Suprapubic skin (tissue), 4 donors: ENCODE results near the gene MALT1. TPM values are rescaled to one million over a fixed set of nuclear protein-coding genes. Genes with fewer than 3 reads are reported as not detected.

Experiments used
- DNase-seq, 2 donors: peaks; one replicate each; pipeline ENCODE4 v3.0.0-alpha.2; 2019; ENCODE audit warnings: low spot score in 2 of 2
- H3K27ac ChIP-seq: fragments of 200-600 bp; sonication (generic); one replicate; pipeline ENCODE4 v1.5.1; 2019
- H3K27me3 ChIP-seq: fragments of 200-600 bp; sonication (generic); one replicate; pipeline ENCODE4 v1.5.1; 2019
- H3K36me3 ChIP-seq: fragments of 200-600 bp; sonication (generic); one replicate; pipeline ENCODE4 v1.5.1; 2019
- H3K4me1 ChIP-seq: fragments of 200-600 bp; sonication (generic); one replicate; pipeline ENCODE4 v1.5.1; 2019
- H3K4me3 ChIP-seq: fragments of 200-600 bp; sonication (generic); one replicate; pipeline ENCODE4 v1.5.1; 2019; ENCODE audit warnings: mild to moderate bottlenecking
- H3K9me3 ChIP-seq: fragments of 200-600 bp; sonication (generic); one replicate; pipeline ENCODE4 v1.5.1; 2019
- CTCF ChIP-seq, 2 donors: fragments of 200-600 bp in 1 of 2; fragments of 450-650 bp in 1 of 2; sonication (generic) in 1 of 2; IDR thresholded peaks; one replicate each; pipeline ENCODE4 v1.5.1; 2016 to 2019; ENCODE audit warnings: antibody characterized with exemption in 2 of 2, mild to moderate bottlenecking in 1 of 2, moderate library complexity in 1 of 2
- EP300 ChIP-seq: sonication (generic); formaldehyde crosslinking; IDR thresholded peaks from one replicate; pipeline ENCODE4 v1.6.1; 2017; ENCODE audit warnings: antibody characterized with exemption
- POLR2A ChIP-seq, 2 donors: fragments of 450-650 bp; IDR thresholded peaks; one replicate each; pipeline ENCODE4 v1.6.1; 2017; ENCODE audit warnings: antibody characterized with exemption in 2 of 2, mild to moderate bottlenecking in 2 of 2, moderate library complexity in 2 of 2
- POLR2AphosphoS5 ChIP-seq, 3 donors: sonication (generic); formaldehyde crosslinking; IDR thresholded peaks; one replicate each; pipeline ENCODE4 v1.6.1; 2017; ENCODE audit warnings: antibody characterized with exemption in 3 of 3
- WGBS: methylation state at CpG from one replicate; pipeline ENCODE4 v1.1.5; 2018; 5-methylcytosine and 5-hydroxymethylcytosine counted together
- total RNA-seq, 4 donors: library from RNA; depleted of rRNA; stranded (reverse); fragments of >200 nt; gene quantifications; one replicate each; pipeline ENCODE4 v1.1.0, GENCODE V29; 2016

Gene MALT1
- 10 to 100 TPM; 33.9 to 49.5 (median 37.1) TPM for total RNA-seq

- Histone ChIP-seq H3K36me3 (no peaks in the 10 kb centered on the region), H3K4me1 (peaks cover 24% of the 10 kb centered on the region), H3K27ac (peak within 1 kb of the TSS; percentile 98), H3K9me3 (no peaks in the 10 kb centered on the region), H3K27me3 (no peaks in the 10 kb centered on the region), H3K4me3 (peak within 1 kb of the TSS; percentile 94)
- DNase-seq: peak; percentile 94
- WGBS: no CpG with 5 or more reads among the region's 60 CpGs
- TF ChIP-seq POLR2A (IDR thresholded peaks at IDR 0.05): peak; percentile 66 to 83
- peak in 1 of 3 donors; percentile 90 for TF ChIP-seq POLR2AphosphoS5 (IDR thresholded peaks at IDR 0.05)
- no peak for TF ChIP-seq EP300
- TF ChIP-seq CTCF (IDR thresholded peaks at IDR 0.05): no peak
Observed at GRCh38 chr18:58671111-58671631, at the start of gene MALT1. MALT1 (plus strand) TSS chr18:58671465; CDS start chr18:58671644, 179 bp downstream.

- Histone ChIP-seq H3K27ac (no peak overlapping the region), H3K4me3 (no peak overlapping the region), H3K27me3 (no peaks in the 10 kb centered on the region), H3K9me3 (no peaks in the 10 kb centered on the region), H3K4me1 (peaks cover 5% of the 10 kb centered on the region), H3K36me3 (no peaks in the 10 kb centered on the region)
- 96% methylated on average over 6 of the region's 6 CpGs for WGBS
- DNase-seq: no peak
- TF ChIP-seq CTCF (IDR thresholded peaks at IDR 0.05) (no peak), POLR2A (IDR thresholded peaks at IDR 0.05) (no peak), POLR2AphosphoS5 (IDR thresholded peaks at IDR 0.05) (no peak), EP300 (no peak)
Observed at GRCh38 chr18:58624011-58624410, 47.3 kb upstream of the MALT1 start.

GRCh38 chr18:58625839-58626238 lies 45.4 kb upstream of the MALT1 start:
- WGBS: 93% methylated on average over 10 of the region's 10 CpGs
- Histone ChIP-seq H3K27me3 (no peaks in the 10 kb centered on the region), H3K27ac (no peak overlapping the region), H3K4me1 (peaks cover 6% of the 10 kb centered on the region), H3K9me3 (no peaks in the 10 kb centered on the region), H3K36me3 (no peaks in the 10 kb centered on the region), H3K4me3 (no peak overlapping the region)
- TF ChIP-seq POLR2AphosphoS5 (IDR thresholded peaks at IDR 0.05) (no peak), EP300 (no peak), POLR2A (IDR thresholded peaks at IDR 0.05) (no peak), CTCF (IDR thresholded peaks at IDR 0.05) (no peak)
- DNase-seq: no peak

GRCh38 chr18:58630071-58630470 lies 41.2 kb upstream of the MALT1 start:
- Histone ChIP-seq H3K9me3 (no peaks in the 10 kb centered on the region), H3K4me3 (no peak overlapping the region), H3K27ac (no peak overlapping the region), H3K36me3 (no peaks in the 10 kb centered on the region), H3K4me1 (peaks cover 6% of the 10 kb centered on the region), H3K27me3 (no peaks in the 10 kb centered on the region)
- 100% methylated on average over 2 of the region's 2 CpGs for WGBS
- no peak for DNase-seq
- TF ChIP-seq EP300 (no peak), POLR2A (IDR thresholded peaks at IDR 0.05) (no peak), POLR2AphosphoS5 (IDR thresholded peaks at IDR 0.05) (no peak), CTCF (IDR thresholded peaks at IDR 0.05) (no peak)

GRCh38 chr18:58631301-58631700 lies 40.0 kb upstream of the MALT1 start:
- WGBS: 77% methylated on average over 5 of the region's 5 CpGs
- no peak for TF ChIP-seq POLR2A (IDR thresholded peaks at IDR 0.05)
- no peak for TF ChIP-seq POLR2AphosphoS5 (IDR thresholded peaks at IDR 0.05)
- no peak for TF ChIP-seq CTCF (IDR thresholded peaks at IDR 0.05)
- no peak for TF ChIP-seq EP300
- peaks cover 9% of the 10 kb centered on the region for H3K4me1 ChIP-seq

More at GRCh38 chr18:58631301-58631700, 40.0 kb upstream of the MALT1 start:
- Histone ChIP-seq H3K4me3 (no peak overlapping the region), H3K27me3 (no peaks in the 10 kb centered on the region), H3K9me3 (no peaks in the 10 kb centered on the region), H3K27ac (no peak overlapping the region), H3K36me3 (no peaks in the 10 kb centered on the region)
- no peak for DNase-seq
